ENCODE measurements around the gene PDE4A.

DNA sequence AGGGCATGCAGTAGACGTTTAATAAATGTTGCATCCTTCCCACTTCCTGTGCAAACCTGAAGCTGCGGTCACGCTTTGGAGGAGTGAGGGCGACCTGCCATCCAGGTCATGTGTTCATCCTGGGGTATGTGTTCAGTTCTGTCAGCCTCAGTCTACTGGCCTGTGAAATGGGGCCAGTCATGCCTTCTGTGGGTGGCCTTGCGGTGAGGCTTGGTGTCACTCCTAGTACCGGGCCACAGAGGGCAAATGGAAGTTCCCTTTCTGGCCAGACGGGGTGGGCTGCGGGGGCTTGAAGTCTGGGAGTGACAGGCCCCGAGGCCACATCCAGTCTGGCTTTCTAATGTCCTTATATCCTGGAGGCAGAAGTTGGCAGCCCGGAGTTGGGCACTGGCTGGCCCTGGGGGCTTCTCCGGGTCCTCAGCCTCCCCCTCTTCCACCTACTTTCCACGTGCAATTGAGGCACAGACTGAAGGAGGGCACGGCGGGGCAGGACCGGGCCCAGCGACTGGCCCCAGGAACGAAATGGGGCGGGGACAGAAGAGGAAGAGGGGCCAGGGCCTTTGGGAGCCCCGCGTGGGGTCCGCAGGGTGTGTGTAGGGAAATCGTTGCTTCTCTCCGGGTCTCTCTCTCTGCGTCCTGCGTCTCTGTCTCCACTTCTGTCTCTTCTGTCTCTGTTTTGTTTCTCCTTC, 11.1 kb downstream of the PDE4A start:
- TF ChIP-seq NFRKB (IDR thresholded peaks at IDR 0.05) (no peak), ELF4 (IDR thresholded peaks at IDR 0.05) (no peak), FOXM1 (IDR thresholded peaks at IDR 0.05; ENCODE audit: borderline replicate concordance) (no peak), TARDBP (IDR thresholded peaks at IDR 0.05) (no peak), ARNT (IDR thresholded peaks at IDR 0.05) (no peak)
- TF ChIP-seq, protein P1, sequence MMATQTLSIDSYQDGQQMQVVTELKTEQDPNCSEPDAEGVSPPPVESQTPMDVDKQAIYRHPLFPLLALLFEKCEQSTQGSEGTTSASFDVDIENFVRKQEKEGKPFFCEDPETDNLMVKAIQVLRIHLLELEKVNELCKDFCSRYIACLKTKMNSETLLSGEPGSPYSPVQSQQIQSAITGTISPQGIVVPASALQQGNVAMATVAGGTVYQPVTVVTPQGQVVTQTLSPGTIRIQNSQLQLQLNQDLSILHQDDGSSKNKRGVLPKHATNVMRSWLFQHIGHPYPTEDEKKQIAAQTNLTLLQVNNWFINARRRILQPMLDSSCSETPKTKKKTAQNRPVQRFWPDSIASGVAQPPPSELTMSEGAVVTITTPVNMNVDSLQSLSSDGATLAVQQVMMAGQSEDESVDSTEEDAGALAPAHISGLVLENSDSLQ (IDR thresholded peaks at IDR 0.05) = no peak

Measured in HEK293T (cell line).